22Rv1 (cell line): ENCODE results near the gene SMCHD1.

Source experiments
- ZFX ChIP-seq: fragments of 450-650 bp; IDR thresholded peaks from 2 replicates; pipeline ENCODE4 v1.6.1; 2017; ENCODE audit warnings: antibody characterized with exemption, borderline replicate concordance
- TF ChIP-seq, protein P1 (sequence below): fragments of 450-650 bp; IDR thresholded peaks from 2 replicates; pipeline ENCODE4 v1.5.1; 2017; ENCODE audit warnings: mild to moderate bottlenecking

- TF ChIP-seq, protein P1, sequence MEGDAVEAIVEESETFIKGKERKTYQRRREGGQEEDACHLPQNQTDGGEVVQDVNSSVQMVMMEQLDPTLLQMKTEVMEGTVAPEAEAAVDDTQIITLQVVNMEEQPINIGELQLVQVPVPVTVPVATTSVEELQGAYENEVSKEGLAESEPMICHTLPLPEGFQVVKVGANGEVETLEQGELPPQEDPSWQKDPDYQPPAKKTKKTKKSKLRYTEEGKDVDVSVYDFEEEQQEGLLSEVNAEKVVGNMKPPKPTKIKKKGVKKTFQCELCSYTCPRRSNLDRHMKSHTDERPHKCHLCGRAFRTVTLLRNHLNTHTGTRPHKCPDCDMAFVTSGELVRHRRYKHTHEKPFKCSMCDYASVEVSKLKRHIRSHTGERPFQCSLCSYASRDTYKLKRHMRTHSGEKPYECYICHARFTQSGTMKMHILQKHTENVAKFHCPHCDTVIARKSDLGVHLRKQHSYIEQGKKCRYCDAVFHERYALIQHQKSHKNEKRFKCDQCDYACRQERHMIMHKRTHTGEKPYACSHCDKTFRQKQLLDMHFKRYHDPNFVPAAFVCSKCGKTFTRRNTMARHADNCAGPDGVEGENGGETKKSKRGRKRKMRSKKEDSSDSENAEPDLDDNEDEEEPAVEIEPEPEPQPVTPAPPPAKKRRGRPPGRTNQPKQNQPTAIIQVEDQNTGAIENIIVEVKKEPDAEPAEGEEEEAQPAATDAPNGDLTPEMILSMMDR: no peak
- TF ChIP-seq ZFX: no peak
These were observed 162.8 kb downstream of the SMCHD1 start for GRCh38 chr18:2818281-2818680.
